ENCODE results near the gene LRMDA.

Gene LRMDA

GRCh38 chr10:75978213-75978612 is 546.8 kb downstream of the LRMDA start:
- no peak for DNase-seq

GRCh38 chr10:75980419-75981002 is 549.1 kb downstream of the LRMDA start:
- DNase-seq = no peak

GRCh38 chr10:75982611-75983369 is 551.4 kb downstream of the LRMDA start:
- no peak for DNase-seq

- DNase-seq = no peak
These were observed 552.6 kb downstream of the LRMDA start for GRCh38 chr10:75984067-75984466.

GRCh38 chr10:75987616-75988015 is 556.2 kb downstream of the LRMDA start:
- DNase-seq = no peak

- no peak for DNase-seq
These were observed 563.1 kb downstream of the LRMDA start for GRCh38 chr10:75994357-75995040.

- DNase-seq = no peak
These were observed 563.6 kb downstream of the LRMDA start for GRCh38 chr10:75995041-75995430.

GRCh38 chr10:75995720-75996119 is 564.3 kb downstream of the LRMDA start:
- DNase-seq = no peak

- no peak for DNase-seq
These were observed 567.6 kb downstream of the LRMDA start for GRCh38 chr10:75999001-75999400.

- no peak for DNase-seq
These were observed 568.2 kb downstream of the LRMDA start for GRCh38 chr10:75999515-76000209.

- DNase-seq = no peak
These were observed 569.1 kb downstream of the LRMDA start for GRCh38 chr10:76000550-76000949.

- no peak for DNase-seq
These were observed 569.6 kb downstream of the LRMDA start for GRCh38 chr10:76001019-76001418.

- DNase-seq = no peak
These were observed 570.0 kb downstream of the LRMDA start for GRCh38 chr10:76001461-76001860.

- no peak for DNase-seq
These were observed 570.9 kb downstream of the LRMDA start for GRCh38 chr10:76002262-76002854.

GRCh38 chr10:76007667-76008181 is 576.3 kb downstream of the LRMDA start:
- no peak for DNase-seq

- DNase-seq = no peak
These were observed 578.1 kb downstream of the LRMDA start for GRCh38 chr10:76009531-76009930.

GRCh38 chr10:76010703-76011102 is 579.3 kb downstream of the LRMDA start:
- no peak for DNase-seq

GRCh38 chr10:76012716-76013327 is 581.4 kb downstream of the LRMDA start:
- DNase-seq = no peak

GRCh38 chr10:76015245-76015644 is 583.8 kb downstream of the LRMDA start:
- DNase-seq = no peak

- no peak for DNase-seq
These were observed 585.8 kb downstream of the LRMDA start for GRCh38 chr10:76017026-76017732.

- no peak for DNase-seq
These were observed 586.5 kb downstream of the LRMDA start for GRCh38 chr10:76017733-76018433.

All from NCI-H2029 treated with DMSO at 0.1 percent for 48 hours (cell line).